ENCODE data around the gene TAP2. TPM values are rescaled to one million over a fixed set of nuclear protein-coding genes. Genes with fewer than 3 reads are reported as not detected.
"Not testable (repeated sequence)": the region's sequence is repeated elsewhere in the genome, so short reads cannot be mapped to it uniquely, and the experiment has no call there.

TAP2 gene
- 0.71 and 1.2 TPM in 2 replicates for polyA plus RNA-seq (2014; cell fraction: cytosol; rRNA removed)
- polyA plus RNA-seq (2014; cell fraction: nucleus; rRNA removed): 0.37 and 1.2 TPM in 2 replicates

GRCh38 chr6:32838114-32838958, at the start of gene TAP2:
Gene TAP2 (minus strand): TSS chr6:32838739. CDS start chr6:32838233, 506 bp downstream.
- DNase-seq (ENCODE audit: low spot score): peak; percentile 82

- DNase-seq (ENCODE audit: low spot score): no peak
These were observed 49.1 kb upstream of the TAP2 start for GRCh38 chr6:32887616-32888015.

GRCh38 chr6:32886681-32887383, 48.3 kb upstream of the TAP2 start:
- no peak for DNase-seq (ENCODE audit: low spot score)

- DNase-seq (ENCODE audit: low spot score): peak; percentile 65
These were observed 47.3 kb upstream of the TAP2 start for GRCh38 chr6:32885698-32886286.

- no peak for DNase-seq (ENCODE audit: low spot score)
These were observed 45.2 kb upstream of the TAP2 start for GRCh38 chr6:32883789-32884188.

- no peak for DNase-seq (ENCODE audit: low spot score)
These were observed 44.3 kb upstream of the TAP2 start for GRCh38 chr6:32882879-32883250.

- DNase-seq (ENCODE audit: low spot score): not testable (repeated sequence)
These were observed 42.4 kb upstream of the TAP2 start for GRCh38 chr6:32880962-32881361.

GRCh38 chr6:32879691-32880090, 41.2 kb upstream of the TAP2 start:
- no peak for DNase-seq (ENCODE audit: low spot score)

- DNase-seq (ENCODE audit: low spot score): no peak
These were observed 38.1 kb upstream of the TAP2 start for GRCh38 chr6:32876603-32877002.

GRCh38 chr6:32873947-32874346, 35.4 kb upstream of the TAP2 start:
- DNase-seq (ENCODE audit: low spot score): not testable (repeated sequence)

- peak; percentile 69 for DNase-seq (ENCODE audit: low spot score)
These were observed 29.8 kb upstream of the TAP2 start for GRCh38 chr6:32868257-32868788.

- no peak for DNase-seq (ENCODE audit: low spot score)
These were observed 29.2 kb upstream of the TAP2 start for GRCh38 chr6:32867554-32868256.

GRCh38 chr6:32867022-32867477, 28.5 kb upstream of the TAP2 start:
- no peak for DNase-seq (ENCODE audit: low spot score)

GRCh38 chr6:32865724-32866443, 27.3 kb upstream of the TAP2 start:
- DNase-seq (ENCODE audit: low spot score): no peak

GRCh38 chr6:32862725-32863124, 24.2 kb upstream of the TAP2 start:
- no peak for DNase-seq (ENCODE audit: low spot score)

GRCh38 chr6:32860674-32861073, 22.1 kb upstream of the TAP2 start:
- DNase-seq (ENCODE audit: low spot score): no peak

GRCh38 chr6:32858194-32858593, 19.7 kb upstream of the TAP2 start:
- no peak for DNase-seq (ENCODE audit: low spot score)

GRCh38 chr6:32857156-32857891, 18.8 kb upstream of the TAP2 start:
- DNase-seq (ENCODE audit: low spot score): no peak

- no peak for DNase-seq (ENCODE audit: low spot score)
These were observed 17.1 kb upstream of the TAP2 start for GRCh38 chr6:32855467-32856174.
